Natural killer cell (primary cell): ENCODE results near the gene TRMT1. TPM values are rescaled to one million over a fixed set of nuclear protein-coding genes. Genes with fewer than 3 reads are reported as not detected.

Experiments
- ATAC-seq, 3 donors: fragments of 150-1000 bp in 2 of 3; fragments of 200-7000 bp in 1 of 3; cut with Tn5 transposase; 1 replicate in 1 of 3; 2 replicates in 2 of 3; pipeline ENCODE4 v1.10.0; 2021; ENCODE audit warnings: mild to moderate bottlenecking in 2 of 3, moderate library complexity in 2 of 3
- DNase-seq, 2 donors: peaks; one replicate each; pipeline versions ENCODE4 v3.0.0 to v3.0.0-alpha.2; 2013 to 2021; ENCODE audit warnings: mixed read lengths in 1 of 2
- H3K27ac ChIP-seq: one replicate; pipeline ENCODE4 v1.5.1; 2013; ENCODE audit warnings: mild to moderate bottlenecking, low read length
- H3K27me3 ChIP-seq: one replicate; pipeline ENCODE4 v1.6.1; 2013; ENCODE audit warnings: low read length; ENCODE audit not compliant: control insufficient read depth, insufficient read depth
- H3K36me3 ChIP-seq: one replicate; pipeline ENCODE4 v1.6.1; 2013; ENCODE audit warnings: low read length; ENCODE audit not compliant: control insufficient read depth, insufficient read depth
- H3K4me1 ChIP-seq: one replicate; pipeline ENCODE4 v1.6.1; 2013; ENCODE audit warnings: low read length; ENCODE audit not compliant: control insufficient read depth, insufficient read depth
- H3K4me3 ChIP-seq: one replicate; pipeline ENCODE4 v1.5.1; 2013; ENCODE audit warnings: low read length
- H3K9me3 ChIP-seq: one replicate; pipeline ENCODE4 v1.6.1; 2013; ENCODE audit warnings: low read length; ENCODE audit not compliant: control insufficient read depth, insufficient read depth
- H3K27ac Mint-ChIP-seq, 2 donors: one replicate each; pipeline ENCODE4 v1.8.0; 2022; ENCODE audit warnings: mild to moderate bottlenecking in 2 of 2, mixed read lengths in 2 of 2, moderate library complexity in 1 of 2
- H3K27me3 Mint-ChIP-seq, 2 donors: one replicate each; pipeline ENCODE4 v1.8.0; 2022; ENCODE audit warnings: low read depth in 2 of 2, mixed read lengths in 2 of 2
- H3K36me3 Mint-ChIP-seq: one replicate; pipeline ENCODE4 v1.8.0; 2022; ENCODE audit warnings: mixed read lengths
- H3K4me1 Mint-ChIP-seq, 2 donors: one replicate each; pipeline ENCODE4 v1.8.0; 2022; ENCODE audit warnings: mixed read lengths in 2 of 2
- H3K4me3 Mint-ChIP-seq: one replicate; pipeline ENCODE4 v1.8.0; 2022; ENCODE audit warnings: mild to moderate bottlenecking, moderate library complexity, mixed read lengths
- H3K9me3 Mint-ChIP-seq, 2 donors: one replicate each; pipeline ENCODE4 v1.8.0; 2022; ENCODE audit warnings: mixed read lengths in 2 of 2
- WGBS: methylation state at CpG from one replicate; pipeline ENCODE4 v1.1.7; 2013; ENCODE audit warnings: missing lambda C conversion rate; ENCODE audit not compliant: insufficient coverage; 5-methylcytosine and 5-hydroxymethylcytosine counted together
- intact Hi-C: fragments of 100-400 bp; cut with micrococcal nuclease; formaldehyde crosslinking; loops from one replicate; pipeline ENCODE4 v1.14.2; 2022
- total RNA-seq, 4 donors: library from RNA; stranded (reverse); fragments of 120-200 nt in 1 of 4; gene quantifications; one replicate each; pipeline versions ENCODE4 v1.2.3 to v1.2.4, GENCODE V29; 2013 to 2022
- TF ChIP-seq, protein P1 (sequence below): fragments of 200-600 bp; IDR thresholded peaks from one replicate; pipeline ENCODE4 v1.8.0; 2022; ENCODE audit warnings: antibody characterized with exemption

The TRMT1 gene
- total RNA-seq, 3 donors from 2014 or later (not counting 1 experiment from before 2014, with no cell fraction given): 33.8 to 48.5 (median 42.2) TPM

DNA sequence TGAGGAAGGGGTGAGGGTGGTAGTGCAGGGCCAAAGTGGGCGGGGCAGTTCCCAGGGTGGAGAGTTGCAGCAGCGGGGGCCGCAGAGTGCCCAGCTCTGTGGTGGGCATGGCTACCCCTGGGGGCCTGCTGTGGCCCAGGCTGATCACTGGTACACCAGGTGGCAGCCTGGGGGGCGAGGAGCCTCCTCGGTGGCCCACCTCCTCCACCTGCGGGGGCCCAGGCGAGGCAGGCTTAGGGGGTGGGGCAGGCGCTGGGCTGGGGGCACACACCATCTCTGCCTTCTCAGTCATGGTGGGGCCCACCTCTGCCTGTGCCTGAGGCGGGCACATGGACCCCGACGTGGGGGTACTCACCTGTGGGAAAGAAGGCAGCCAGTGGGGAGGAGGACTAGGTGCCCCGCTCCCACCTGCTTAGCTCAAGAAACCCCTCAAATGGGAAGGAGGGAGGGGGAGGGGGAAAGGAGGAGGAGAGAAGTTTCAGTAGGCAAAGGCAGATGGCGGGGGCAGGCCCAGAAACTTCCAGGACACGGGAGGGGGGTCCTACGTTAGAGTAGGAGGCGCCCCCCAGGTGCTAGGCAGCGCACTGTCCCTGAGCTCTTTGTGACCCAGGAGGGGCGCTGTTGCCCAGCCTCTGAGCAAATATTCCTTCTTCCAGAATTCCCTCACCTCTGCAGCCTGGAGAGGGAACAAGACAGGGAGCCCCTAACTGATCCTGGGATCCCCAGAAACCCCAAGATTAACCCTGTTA lies 15.5 kb downstream of the TRMT1 start:
- H3K9me3 Mint-ChIP-seq: peaks cover 3% of the 10 kb centered on the region in 2 donors

DNA sequence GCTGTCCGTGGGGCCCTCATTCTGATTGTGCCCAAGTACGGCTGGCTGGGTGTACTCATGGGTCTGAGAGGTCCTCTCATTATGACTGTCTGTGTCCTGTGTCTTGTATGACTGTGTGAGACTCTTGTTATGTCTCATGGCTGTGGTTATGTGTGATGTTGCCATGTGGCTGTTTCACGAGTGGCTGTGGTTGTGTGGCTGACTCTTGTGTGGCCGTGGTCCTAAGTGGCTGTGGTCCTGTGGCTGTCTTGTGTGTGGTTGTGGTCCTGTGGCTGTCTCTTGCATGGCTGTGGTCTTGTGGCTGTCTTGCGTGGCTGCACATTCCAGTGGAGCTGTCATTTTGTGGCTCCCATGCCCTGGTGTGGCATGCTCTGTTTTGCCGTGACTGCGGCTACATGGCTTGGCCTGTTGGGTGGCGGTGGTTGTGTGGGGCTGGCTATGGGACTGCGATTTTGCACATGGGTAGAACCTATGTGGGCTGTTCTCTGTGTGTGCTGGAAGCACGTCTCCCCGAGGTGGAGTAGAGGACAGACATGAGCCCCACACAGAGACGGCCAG lies 16.4 kb downstream of the TRMT1 start:
- no peaks in the 10 kb centered on the region for H3K9me3 ChIP-seq
- peak overlapping the region; percentile 79 for H3K4me3 Mint-ChIP-seq
- H3K4me1 ChIP-seq: peaks cover 94% of the 10 kb centered on the region
- WGBS: 9% methylated on average over 12 of the region's 12 CpGs
- H3K4me1 Mint-ChIP-seq: peaks cover 25 to 63% of the 10 kb centered on the region in 2 donors
- no peak overlapping the region for H3K4me3 ChIP-seq
- peaks cover 3% of the 10 kb centered on the region in 2 donors for H3K9me3 Mint-ChIP-seq
- no peaks in the 10 kb centered on the region for H3K36me3 Mint-ChIP-seq
- DNase-seq (peak; percentile 79 to 82), ATAC-seq (peak; percentile 52 to 60 (median 58))
- peak overlapping the region; percentile 91 for H3K27ac ChIP-seq
- peaks cover 28% of the 10 kb centered on the region for H3K27me3 ChIP-seq
- H3K27me3 Mint-ChIP-seq: peaks cover 8 to 17% of the 10 kb centered on the region in 2 donors
- H3K27ac Mint-ChIP-seq: peak overlapping the region; percentile 90 to 94
- TF ChIP-seq, protein P1, sequence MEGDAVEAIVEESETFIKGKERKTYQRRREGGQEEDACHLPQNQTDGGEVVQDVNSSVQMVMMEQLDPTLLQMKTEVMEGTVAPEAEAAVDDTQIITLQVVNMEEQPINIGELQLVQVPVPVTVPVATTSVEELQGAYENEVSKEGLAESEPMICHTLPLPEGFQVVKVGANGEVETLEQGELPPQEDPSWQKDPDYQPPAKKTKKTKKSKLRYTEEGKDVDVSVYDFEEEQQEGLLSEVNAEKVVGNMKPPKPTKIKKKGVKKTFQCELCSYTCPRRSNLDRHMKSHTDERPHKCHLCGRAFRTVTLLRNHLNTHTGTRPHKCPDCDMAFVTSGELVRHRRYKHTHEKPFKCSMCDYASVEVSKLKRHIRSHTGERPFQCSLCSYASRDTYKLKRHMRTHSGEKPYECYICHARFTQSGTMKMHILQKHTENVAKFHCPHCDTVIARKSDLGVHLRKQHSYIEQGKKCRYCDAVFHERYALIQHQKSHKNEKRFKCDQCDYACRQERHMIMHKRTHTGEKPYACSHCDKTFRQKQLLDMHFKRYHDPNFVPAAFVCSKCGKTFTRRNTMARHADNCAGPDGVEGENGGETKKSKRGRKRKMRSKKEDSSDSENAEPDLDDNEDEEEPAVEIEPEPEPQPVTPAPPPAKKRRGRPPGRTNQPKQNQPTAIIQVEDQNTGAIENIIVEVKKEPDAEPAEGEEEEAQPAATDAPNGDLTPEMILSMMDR: no peak
- no peaks in the 10 kb centered on the region for H3K36me3 ChIP-seq
- intact Hi-C loops: loop anchor here (1.0 to 5.0 kb wide), 4 partner anchors 52 to 313 kb away; partner anchors contain the start of genes IER2 and STX10

More for the DNA sequence above, 15.5 kb downstream of the TRMT1 start:
- Mint-ChIP-seq H3K27ac (no peak overlapping the region), H3K4me3 (peak overlapping the region; percentile 47), H3K36me3 (no peaks in the 10 kb centered on the region), H3K4me1 (peaks cover 21 to 62% of the 10 kb centered on the region in 2 donors), H3K27me3 (peaks cover 4 to 14% of the 10 kb centered on the region in 2 donors)
- TF ChIP-seq, protein P1: no peak
- 38% methylated on average over 18 of the region's 18 CpGs for WGBS
- H3K27ac ChIP-seq: no peak overlapping the region
- ATAC-seq: no peak
- peak overlapping the region; percentile 55 for H3K4me3 ChIP-seq
- intact Hi-C loops: loop anchor here (1.0 to 5.0 kb wide), 4 partner anchors 51 to 314 kb away; partner anchors contain the start of genes IER2 and STX10
- peaks cover 20% of the 10 kb centered on the region for H3K27me3 ChIP-seq
- H3K9me3 ChIP-seq: no peaks in the 10 kb centered on the region
- DNase-seq: no peak
- H3K4me1 ChIP-seq: peaks cover 95% of the 10 kb centered on the region
- no peaks in the 10 kb centered on the region for H3K36me3 ChIP-seq

DNA sequence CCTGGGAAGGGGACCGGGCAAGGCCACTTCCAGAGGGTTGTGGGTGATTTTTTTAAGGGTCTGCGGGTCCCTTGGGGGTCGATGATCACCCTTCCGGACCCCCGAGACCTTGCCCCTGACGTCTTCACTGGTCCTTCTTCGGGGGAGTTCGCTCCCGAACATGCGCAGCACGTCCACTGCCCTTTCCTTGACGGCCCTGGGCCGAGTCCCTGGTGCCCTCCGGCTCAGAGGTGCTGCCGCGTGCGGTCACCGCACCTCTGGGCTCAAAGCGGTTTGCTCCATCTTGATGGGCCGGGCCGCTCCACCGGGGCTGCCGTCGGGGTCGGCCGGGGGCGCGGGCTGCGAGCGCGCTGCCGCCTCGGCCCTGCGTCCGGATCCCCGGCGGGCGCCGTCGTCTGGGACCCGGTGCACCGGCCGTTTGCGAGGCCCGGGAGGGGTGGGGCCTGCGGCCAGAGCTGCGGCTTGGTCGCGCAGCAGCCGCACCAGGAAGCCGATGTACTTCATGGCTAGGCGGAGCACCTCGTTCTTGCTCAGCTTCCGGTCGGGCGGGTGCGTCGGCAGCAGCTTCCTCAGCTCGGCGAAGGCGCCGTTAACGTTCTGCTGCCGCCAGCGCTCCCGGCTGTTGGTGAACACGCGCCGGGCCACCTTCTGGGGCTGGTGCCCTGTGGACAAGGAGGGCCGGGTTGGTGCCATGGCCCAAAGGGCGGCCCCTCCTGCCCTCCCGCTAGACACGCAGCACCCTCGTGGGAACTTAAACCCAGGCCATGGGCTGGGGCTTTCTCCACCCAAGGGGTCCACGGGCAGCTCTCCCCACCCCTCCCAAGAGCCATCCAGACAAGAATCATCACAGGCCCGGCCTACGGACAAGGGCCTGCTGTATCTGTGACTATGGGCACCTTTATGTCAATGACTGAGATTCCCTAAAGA lies 17.2 kb downstream of the TRMT1 start:
- Histone ChIP-seq H3K4me3 (peak overlapping the region; percentile 34), H3K27ac (peak overlapping the region; percentile 91), H3K36me3 (no peaks in the 10 kb centered on the region), H3K27me3 (peaks cover 32% of the 10 kb centered on the region), H3K9me3 (no peaks in the 10 kb centered on the region), H3K4me1 (peaks cover 94% of the 10 kb centered on the region)
- Mint-ChIP-seq H3K4me3 (peak overlapping the region; percentile 80), H3K27ac (peak overlapping the region; percentile 90 to 94), H3K4me1 (peaks cover 25 to 59% of the 10 kb centered on the region in 2 donors), H3K27me3 (peaks cover 8 to 20% of the 10 kb centered on the region in 2 donors), H3K36me3 (no peaks in the 10 kb centered on the region), H3K9me3 (peaks cover 3% of the 10 kb centered on the region in 2 donors)
- TF ChIP-seq, protein P1: no peak
- 3% methylated on average over 77 of the region's 77 CpGs for WGBS
- ATAC-seq (peak; percentile 59 to 65 (median 61)), DNase-seq (peak; percentile 74 to 92)
- intact Hi-C loops: no loop called here
